HEK293 (cell line): ENCODE data around the gene DHX16.

ENCODE experiments used
- GLI4 ChIP-seq: fragments of 450-650 bp; formaldehyde crosslinking; IDR thresholded peaks from 2 replicates; pipeline ENCODE4 v1.5.1; 2016; ENCODE audit warnings: missing biosample characterization, missing genetic modification characterization
- HOXD13 ChIP-seq: sonication (generic); formaldehyde crosslinking; IDR thresholded peaks from 2 replicates; pipeline ENCODE4 v1.8.0; 2022; ENCODE audit warnings: missing genetic modification reagents, borderline replicate concordance
- KLF16 ChIP-seq: fragments of 450-650 bp; formaldehyde crosslinking; IDR thresholded peaks from 2 replicates; pipeline ENCODE4 v1.5.1; 2017; ENCODE audit warnings: missing biosample characterization, missing genetic modification characterization
- KLF7 ChIP-seq: fragments of 450-650 bp; formaldehyde crosslinking; IDR thresholded peaks from 2 replicates; pipeline ENCODE4 v1.5.1; 2016; ENCODE audit warnings: missing biosample characterization, missing genetic modification characterization, borderline replicate concordance
- KLF9 ChIP-seq: fragments of 450-650 bp; formaldehyde crosslinking; IDR thresholded peaks from 2 replicates; pipeline ENCODE4 v1.5.1; 2016; ENCODE audit warnings: missing biosample characterization, missing genetic modification characterization, low read depth
- OVOL3 ChIP-seq: fragments of 450-650 bp; formaldehyde crosslinking; IDR thresholded peaks from 2 replicates; pipeline ENCODE4 v1.5.1; 2016; ENCODE audit warnings: missing biosample characterization, missing genetic modification characterization
- PRDM1 ChIP-seq: fragments of 450-650 bp; formaldehyde crosslinking; IDR thresholded peaks from 2 replicates; pipeline ENCODE4; 2016; ENCODE audit warnings: missing biosample characterization, missing genetic modification characterization
- PRDM10 ChIP-seq: fragments of 450-650 bp; formaldehyde crosslinking; IDR thresholded peaks from 2 replicates; pipeline ENCODE4 v1.5.1; 2016; ENCODE audit warnings: missing biosample characterization, missing genetic modification characterization
- SP3 ChIP-seq: fragments of 450-650 bp; formaldehyde crosslinking; IDR thresholded peaks from 2 replicates; pipeline ENCODE4 v1.5.1; 2016; ENCODE audit warnings: missing biosample characterization, missing genetic modification characterization
- SP7 ChIP-seq: fragments of 450-650 bp; formaldehyde crosslinking; IDR thresholded peaks from 2 replicates; pipeline ENCODE4 v1.5.1; 2016; ENCODE audit warnings: missing biosample characterization, missing genetic modification characterization
- YY1 ChIP-seq: fragments of 450-650 bp; formaldehyde crosslinking; IDR thresholded peaks from 2 replicates; pipeline ENCODE4 v1.5.1; 2018; ENCODE audit warnings: missing biosample characterization, missing genetic modification characterization
- YY2 ChIP-seq: fragments of 450-650 bp; formaldehyde crosslinking; IDR thresholded peaks from 2 replicates; pipeline ENCODE4 v1.5.1; 2016; ENCODE audit warnings: missing biosample characterization, missing genetic modification characterization
- ZBTB1 ChIP-seq: fragments of 450-650 bp; formaldehyde crosslinking; IDR thresholded peaks from 2 replicates; pipeline ENCODE4 v1.5.1; 2016; ENCODE audit warnings: missing biosample characterization, missing genetic modification characterization
- ZBTB10 ChIP-seq: fragments of 450-650 bp; formaldehyde crosslinking; IDR thresholded peaks from 2 replicates; pipeline ENCODE4 v1.5.1; 2016; ENCODE audit warnings: missing biosample characterization, missing genetic modification characterization
- ZBTB20 ChIP-seq: fragments of 450-650 bp; formaldehyde crosslinking; IDR thresholded peaks from 2 replicates; pipeline ENCODE4 v1.5.1; 2016; ENCODE audit warnings: missing biosample characterization, missing genetic modification characterization
- ZBTB7A ChIP-seq: fragments of 450-650 bp; formaldehyde crosslinking; IDR thresholded peaks from 2 replicates; pipeline ENCODE4 v1.5.1; 2016; ENCODE audit warnings: low read depth, missing biosample characterization, missing genetic modification characterization
- ZNF140 ChIP-seq: fragments of 450-650 bp; formaldehyde crosslinking; IDR thresholded peaks from 2 replicates; pipeline ENCODE4 v1.5.1; 2016; ENCODE audit warnings: missing biosample characterization, missing genetic modification characterization
- ZNF2 ChIP-seq: fragments of 450-650 bp; formaldehyde crosslinking; IDR thresholded peaks from 2 replicates; pipeline ENCODE4 v1.5.1; 2016; ENCODE audit warnings: missing biosample characterization, missing genetic modification characterization
- ZNF302 ChIP-seq: fragments of 450-650 bp; formaldehyde crosslinking; IDR thresholded peaks from 2 replicates; pipeline ENCODE4 v1.5.1; 2016; ENCODE audit warnings: missing biosample characterization, missing genetic modification characterization, low read depth
- ZNF324 ChIP-seq: fragments of 450-650 bp; formaldehyde crosslinking; IDR thresholded peaks from 2 replicates; pipeline ENCODE4 v1.5.1; 2016; ENCODE audit warnings: missing biosample characterization, missing genetic modification characterization
- ZNF362 ChIP-seq: fragments of 450-650 bp; formaldehyde crosslinking; IDR thresholded peaks from 2 replicates; pipeline ENCODE4 v1.5.1; 2016; ENCODE audit warnings: missing biosample characterization, missing genetic modification characterization
- ZNF501 ChIP-seq: fragments of 450-650 bp; formaldehyde crosslinking; IDR thresholded peaks from 2 replicates; pipeline ENCODE4 v1.5.1; 2016; ENCODE audit warnings: missing biosample characterization, missing genetic modification characterization
- ZNF645 ChIP-seq: fragments of 450-650 bp; formaldehyde crosslinking; IDR thresholded peaks from 2 replicates; pipeline ENCODE4; 2016; ENCODE audit warnings: missing biosample characterization, missing genetic modification characterization
- ZNF843 ChIP-seq: fragments of 450-650 bp; formaldehyde crosslinking; IDR thresholded peaks from 2 replicates; pipeline ENCODE4 v1.5.1; 2016; ENCODE audit warnings: missing biosample characterization, missing genetic modification characterization
- ZSCAN18 ChIP-seq: fragments of 450-650 bp; formaldehyde crosslinking; IDR thresholded peaks from 2 replicates; pipeline ENCODE4 v1.5.1; 2016; ENCODE audit warnings: missing biosample characterization, missing genetic modification characterization
- TF ChIP-seq, protein P1 (sequence below): fragments of 450-650 bp; formaldehyde crosslinking; IDR thresholded peaks from 2 replicates; pipeline ENCODE4 v1.5.1; 2016; ENCODE audit warnings: missing biosample characterization, missing genetic modification characterization, low read depth

Gene DHX16

GRCh38 chr6:30647242-30648116 is 25.3 kb downstream of the DHX16 start (continued):
- no peak for TF ChIP-seq ZNF362 (tag by site-specific recombination)
- TF ChIP-seq, protein P1, sequence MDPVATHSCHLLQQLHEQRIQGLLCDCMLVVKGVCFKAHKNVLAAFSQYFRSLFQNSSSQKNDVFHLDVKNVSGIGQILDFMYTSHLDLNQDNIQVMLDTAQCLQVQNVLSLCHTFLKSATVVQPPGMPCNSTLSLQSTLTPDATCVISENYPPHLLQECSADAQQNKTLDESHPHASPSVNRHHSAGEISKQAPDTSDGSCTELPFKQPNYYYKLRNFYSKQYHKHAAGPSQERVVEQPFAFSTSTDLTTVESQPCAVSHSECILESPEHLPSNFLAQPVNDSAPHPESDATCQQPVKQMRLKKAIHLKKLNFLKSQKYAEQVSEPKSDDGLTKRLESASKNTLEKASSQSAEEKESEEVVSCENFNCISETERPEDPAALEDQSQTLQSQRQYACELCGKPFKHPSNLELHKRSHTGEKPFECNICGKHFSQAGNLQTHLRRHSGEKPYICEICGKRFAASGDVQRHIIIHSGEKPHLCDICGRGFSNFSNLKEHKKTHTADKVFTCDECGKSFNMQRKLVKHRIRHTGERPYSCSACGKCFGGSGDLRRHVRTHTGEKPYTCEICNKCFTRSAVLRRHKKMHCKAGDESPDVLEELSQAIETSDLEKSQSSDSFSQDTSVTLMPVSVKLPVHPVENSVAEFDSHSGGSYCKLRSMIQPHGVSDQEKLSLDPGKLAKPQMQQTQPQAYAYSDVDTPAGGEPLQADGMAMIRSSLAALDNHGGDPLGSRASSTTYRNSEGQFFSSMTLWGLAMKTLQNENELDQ (tag by site-specific recombination): no peak
- TF ChIP-seq YY2 (tag by site-specific recombination): 0 out of 2 replicates have a peak, but pooled peaks have one; percentile 28
- TF ChIP-seq YY1 (tag by site-specific recombination): peak; percentile 60; the same call in 1 of the 2 replicates
- peak; percentile 81 for TF ChIP-seq GLI4 (tag by site-specific recombination)
- TF ChIP-seq PRDM1 (tag by site-specific recombination): no peak
- TF ChIP-seq KLF16: peak; percentile 48; the same call in 1 of the 2 replicates
- no peak for TF ChIP-seq ZNF302 (tag by site-specific recombination)
- TF ChIP-seq ZNF140 (tag by site-specific recombination): no peak
- TF ChIP-seq ZSCAN18: no peak
- peak; percentile 28; the same call in 1 of the 2 replicates for TF ChIP-seq KLF7
- peak; percentile 97 for TF ChIP-seq ZNF501 (tag by site-specific recombination)
- TF ChIP-seq OVOL3 (tag by site-specific recombination): peak; percentile 62; the same call in 1 of the 2 replicates
- 0 out of 2 replicates have a peak, but pooled peaks have one; percentile 57 for TF ChIP-seq ZBTB7A
- peak; percentile 58; the same call in 1 of the 2 replicates for TF ChIP-seq ZNF843 (tag by site-specific recombination)
- peak; percentile 87 for TF ChIP-seq KLF9
- TF ChIP-seq SP7 (tag by site-specific recombination): peak; percentile 74; the same call in 1 of the 2 replicates
- TF ChIP-seq ZNF645 (tag by site-specific recombination): 0 out of 2 replicates have a peak, but pooled peaks have one; percentile 31
- peak; percentile 86; the same call in 1 of the 2 replicates for TF ChIP-seq ZBTB20
- peak; percentile 82 for TF ChIP-seq SP3
- peak; percentile 50; the same call in 1 of the 2 replicates for TF ChIP-seq ZBTB10 (tag by site-specific recombination)
- peak; percentile 66 for TF ChIP-seq PRDM10 (tag by site-specific recombination)
- TF ChIP-seq HOXD13: no peak
- TF ChIP-seq ZNF324 (tag by site-specific recombination): peak; percentile 34; the same call in 1 of the 2 replicates
- TF ChIP-seq ZBTB1: no peak
- peak; percentile 82; the same call in 1 of the 2 replicates for TF ChIP-seq ZNF2 (tag by site-specific recombination)
